SK-N-SH (cell line): Measurements from ENCODE around the gene ZNF764. TPM values are rescaled to one million over a fixed set of nuclear protein-coding genes. Genes with fewer than 3 reads are reported as not detected.

Experiments used
- CTCF ChIA-PET: fragments of 300-600, 350-600 bp; formaldehyde crosslinking; extraction: SDS; loops from one replicate; lab custom pipeline; 2021; lab: Yijun Ruan, JAX
- POLR2A ChIA-PET: fragments of 350-600 bp; sonication (Branson Sonifier 250); formaldehyde crosslinking; extraction: SDS; loops from one replicate; lab custom pipeline; 2020; ENCODE audit warnings: antibody characterized with exemption, inconsistent platforms; lab: Yijun Ruan, JAX
- DNase-seq: peaks from one replicate; pipeline ENCODE4 v3.0.0; 2012
- H2AFZ ChIP-seq: fragments of 200-600 bp; sonication (generic); 2 replicates; pipeline ENCODE4 v1.8.1; 2016; ENCODE audit warnings: antibody characterized with exemption, mild to moderate bottlenecking, low read depth
- H3F3A ChIP-seq: fragments of 200-600 bp; sonication (generic); replicated peaks from 2 replicates; pipeline ENCODE3; 2016; ENCODE audit warnings: antibody characterized with exemption, mild to moderate bottlenecking; ENCODE audit not compliant: insufficient read depth
- H3K27ac ChIP-seq, 2 experiments: fragments of 200-500 bp in 1 of 2; fragments of 200-600 bp in 1 of 2; sonication (Bioruptor generic) in 1 of 2; sonication (generic), shearing (Covaris generic) in 1 of 2; 2 replicates each; pipeline versions ENCODE4 v1.5.1 to v1.6.1; 2014 to 2016; ENCODE audit warnings: low read depth in 2 of 2, inconsistent platforms in 1 of 2, low read length in 1 of 2, mild to moderate bottlenecking in 1 of 2, mixed read lengths in 1 of 2
- H3K27me3 ChIP-seq: fragments of 200-600 bp; sonication (generic), shearing (Covaris generic); 2 replicates; pipeline ENCODE4 v1.6.1; 2016; ENCODE audit warnings: mixed run types; ENCODE audit not compliant: insufficient read depth
- H3K36me3 ChIP-seq, 2 experiments: fragments of 200-500 bp in 1 of 2; fragments of 200-600 bp in 1 of 2; sonication (Bioruptor generic) in 1 of 2; sonication (generic) in 1 of 2; replicated peaks in 1 of 2; 2 replicates each; pipeline versions ENCODE3 to v1.5.1; 2014 to 2016; ENCODE audit warnings: low read length in 1 of 2, mild to moderate bottlenecking in 1 of 2; ENCODE audit not compliant: insufficient read depth in 2 of 2, control insufficient read depth in 1 of 2
- H3K4me1 ChIP-seq, 2 experiments: fragments of 200-500 bp in 1 of 2; fragments of 200-600 bp in 1 of 2; sonication (Bioruptor generic) in 1 of 2; sonication (generic), shearing (Covaris generic) in 1 of 2; 2 replicates each; pipeline versions ENCODE4 v1.5.1 to v1.6.1; 2014 to 2016; ENCODE audit warnings: low read depth in 1 of 2, low read length in 1 of 2, mixed run types in 1 of 2; ENCODE audit not compliant: insufficient read depth in 2 of 2, control insufficient read depth in 1 of 2
- H3K4me2 ChIP-seq: fragments of 200-600 bp; sonication (generic), shearing (Covaris generic); 2 replicates; pipeline ENCODE4 v1.6.1; 2017; ENCODE audit warnings: mixed run types
- H3K4me3 ChIP-seq, 2 experiments: fragments of 200-500 bp in 1 of 2; fragments of 200-600 bp in 1 of 2; sonication (Bioruptor generic) in 1 of 2; sonication (generic), shearing (Covaris generic) in 1 of 2; 2 replicates each; pipeline versions ENCODE4 v1.5.1 to v1.8.1; 2014 to 2016; ENCODE audit warnings: low read depth in 2 of 2, inconsistent platforms in 1 of 2, low read length in 1 of 2, mild to moderate bottlenecking in 1 of 2, mixed read lengths in 1 of 2, moderate library complexity in 1 of 2
- H3K79me2 ChIP-seq: fragments of 200-600 bp; sonication (generic); 2 replicates; pipeline ENCODE4 v1.8.1; 2017; ENCODE audit warnings: mild to moderate bottlenecking; ENCODE audit not compliant: insufficient read depth
- H3K9ac ChIP-seq: fragments of 200-600 bp; sonication (generic); 2 replicates; pipeline ENCODE4 v1.6.1; 2017; ENCODE audit warnings: mixed run types
- H3K9me2 ChIP-seq: fragments of 200-600 bp; sonication (generic); 2 replicates; pipeline ENCODE4 v1.6.1; 2017; ENCODE audit warnings: mixed run types
- H3K9me3 ChIP-seq: fragments of 200-600 bp; sonication (generic); 2 replicates; pipeline ENCODE4 v1.6.1; 2017; ENCODE audit warnings: mixed run types, mild to moderate bottlenecking, moderate library complexity
- H4K20me1 ChIP-seq: fragments of 200-600 bp; sonication (generic); 2 replicates; pipeline ENCODE4 v1.6.1; 2017; ENCODE audit warnings: mild to moderate bottlenecking, mixed run types; ENCODE audit not compliant: insufficient read depth
- ELF1 ChIP-seq: IDR thresholded peaks from 2 replicates; pipeline ENCODE4 v1.4.0; 2012
- EZH2phosphoT487 ChIP-seq: fragments of 200-600 bp; sonication (generic); IDR thresholded peaks from 2 replicates; pipeline ENCODE4 v1.6.1; 2017; ENCODE audit warnings: low read depth, mixed run types, mild to moderate bottlenecking, antibody characterized with exemption, moderate library complexity, borderline replicate concordance
- FOSL2 ChIP-seq: IDR thresholded peaks from 2 replicates; pipeline ENCODE4 v1.4.0; 2012; ENCODE audit warnings: low read depth, mild to moderate bottlenecking, moderate library complexity, borderline replicate concordance
- FOXM1 ChIP-seq: IDR thresholded peaks from 2 replicates; pipeline ENCODE4 v1.4.0; 2012; ENCODE audit warnings: low read depth, mild to moderate bottlenecking
- GABPA ChIP-seq: IDR thresholded peaks from 2 replicates; pipeline ENCODE4 v1.4.0; 2012; ENCODE audit warnings: low read depth, mild to moderate bottlenecking
- GATA2 ChIP-seq: sonication (generic); formaldehyde crosslinking; IDR thresholded peaks from 2 replicates; pipeline ENCODE4 v1.5.0; 2020; ENCODE audit warnings: mild to moderate bottlenecking, missing genetic modification reagents
- JUND ChIP-seq: IDR thresholded peaks from 2 replicates; pipeline ENCODE4 v1.4.0; 2012
- MEF2A ChIP-seq: IDR thresholded peaks from 2 replicates; pipeline ENCODE4 v1.4.0; 2012; ENCODE audit warnings: low read depth, borderline replicate concordance
- NRF1 ChIP-seq: IDR thresholded peaks from 2 replicates; pipeline ENCODE4 v1.6.1; 2012; ENCODE audit warnings: low read depth, mild to moderate bottlenecking, low read length
- POLR2AphosphoS5 ChIP-seq: IDR thresholded peaks from 2 replicates; pipeline ENCODE4 v1.6.1; 2012; ENCODE audit warnings: low read depth, low read length
- RAD21 ChIP-seq: IDR thresholded peaks from 2 replicates; pipeline ENCODE4 v1.6.1; 2012; ENCODE audit warnings: mild to moderate bottlenecking, low read length
- RFX5 ChIP-seq: IDR thresholded peaks from 2 replicates; pipeline ENCODE4 v1.6.1; 2012; ENCODE audit warnings: mild to moderate bottlenecking, improper control_type of control experiment, low read length
- RXRA ChIP-seq: IDR thresholded peaks from 2 replicates; pipeline ENCODE4 v1.4.0; 2012; ENCODE audit warnings: low read depth, mild to moderate bottlenecking, borderline replicate concordance
- SIN3A ChIP-seq: IDR thresholded peaks from 2 replicates; pipeline ENCODE4 v1.6.1; 2012; ENCODE audit warnings: low read depth, mild to moderate bottlenecking, low read length, moderate library complexity, borderline replicate concordance
- SMC3 ChIP-seq: IDR thresholded peaks from 2 replicates; pipeline ENCODE4 v1.6.1; 2012; ENCODE audit warnings: low read depth, low read length, improper control_type of control experiment
- TAF1 ChIP-seq: IDR thresholded peaks from 2 replicates; pipeline ENCODE4 v1.6.1; 2012; ENCODE audit warnings: low read depth, mild to moderate bottlenecking, low read length, moderate library complexity, borderline replicate concordance
- YY1 ChIP-seq: IDR thresholded peaks from 2 replicates; pipeline ENCODE4 v1.4.0; 2012; ENCODE audit warnings: low read depth, mild to moderate bottlenecking
- WGBS: methylation state at CpG from one replicate; pipeline ENCODE4 v1.1.6; 2017; ENCODE audit warnings: low lambda C conversion rate; 5-methylcytosine and 5-hydroxymethylcytosine counted together
- polyA plus RNA-seq, 3 experiments: library from polyadenylated mRNA; depleted of rRNA; stranded (reverse); fragments of >200 nt; gene quantifications; 2 replicates each; pipeline ENCODE4 v1.2.3, GENCODE V29; 2012
- TF ChIP-seq, protein P1 (sequence below): IDR thresholded peaks from 2 replicates; pipeline ENCODE4 v1.4.0; 2012; ENCODE audit warnings: low read depth, borderline replicate concordance
- TF ChIP-seq, protein P2 (sequence below): IDR thresholded peaks from 2 replicates; pipeline ENCODE4 v1.4.0; 2012; ENCODE audit warnings: low read depth
- TF ChIP-seq, protein P3 (sequence below): IDR thresholded peaks from 2 replicates; pipeline ENCODE4 v1.4.0; 2012; ENCODE audit warnings: low read depth, borderline replicate concordance

The ZNF764 gene
- polyA plus RNA-seq, 1 of the 3 experiments (the other 2 are of a cell fraction) = 2.8 TPM

DNA sequence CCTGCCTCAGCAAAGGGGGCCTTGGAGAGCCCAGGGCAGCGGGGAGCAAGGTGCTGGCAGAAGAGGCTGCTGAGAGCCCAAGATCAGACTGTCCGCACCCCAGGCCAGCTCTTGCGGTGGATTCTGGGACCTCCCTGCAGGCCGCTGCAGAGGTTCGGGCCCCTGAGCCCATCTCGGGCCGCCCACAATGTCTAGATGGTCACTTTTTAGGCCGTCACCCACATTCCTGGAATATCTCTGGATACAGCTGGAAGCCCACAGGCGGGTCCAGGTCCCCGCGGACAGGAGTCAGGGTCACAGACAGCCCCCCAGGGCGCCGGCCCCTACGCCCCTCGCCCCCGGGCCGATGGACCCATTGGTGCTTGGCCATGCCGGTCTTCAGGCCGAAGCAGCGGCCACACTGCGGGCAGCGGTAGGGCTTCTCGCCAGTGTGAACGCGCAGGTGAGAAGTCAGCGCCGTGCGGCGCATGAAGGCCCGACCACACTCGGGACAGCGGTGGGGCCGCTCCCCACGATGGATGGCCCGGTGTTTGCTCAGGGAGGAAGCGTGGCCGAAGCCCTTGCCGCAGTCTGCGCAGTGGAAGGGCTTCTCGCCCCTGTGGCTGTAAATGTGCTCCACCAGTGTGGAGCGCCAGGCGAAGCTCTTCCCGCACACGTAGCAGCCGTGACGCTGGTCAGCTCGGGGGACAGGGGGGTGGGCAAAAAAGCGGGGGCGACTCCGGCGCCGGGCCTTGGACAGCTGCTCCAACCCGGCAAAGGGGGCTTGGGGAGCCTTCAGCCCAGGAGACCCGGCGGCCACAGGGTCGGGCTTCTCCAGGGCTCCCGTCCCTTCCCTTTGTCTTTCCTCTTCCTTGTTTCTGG is 25.7 kb downstream of the ZNF764 start:
- H3K4me2 ChIP-seq = no peak overlapping the region
- POLR2A ChIA-PET = no interaction called here
- no peak for DNase-seq

DNA sequence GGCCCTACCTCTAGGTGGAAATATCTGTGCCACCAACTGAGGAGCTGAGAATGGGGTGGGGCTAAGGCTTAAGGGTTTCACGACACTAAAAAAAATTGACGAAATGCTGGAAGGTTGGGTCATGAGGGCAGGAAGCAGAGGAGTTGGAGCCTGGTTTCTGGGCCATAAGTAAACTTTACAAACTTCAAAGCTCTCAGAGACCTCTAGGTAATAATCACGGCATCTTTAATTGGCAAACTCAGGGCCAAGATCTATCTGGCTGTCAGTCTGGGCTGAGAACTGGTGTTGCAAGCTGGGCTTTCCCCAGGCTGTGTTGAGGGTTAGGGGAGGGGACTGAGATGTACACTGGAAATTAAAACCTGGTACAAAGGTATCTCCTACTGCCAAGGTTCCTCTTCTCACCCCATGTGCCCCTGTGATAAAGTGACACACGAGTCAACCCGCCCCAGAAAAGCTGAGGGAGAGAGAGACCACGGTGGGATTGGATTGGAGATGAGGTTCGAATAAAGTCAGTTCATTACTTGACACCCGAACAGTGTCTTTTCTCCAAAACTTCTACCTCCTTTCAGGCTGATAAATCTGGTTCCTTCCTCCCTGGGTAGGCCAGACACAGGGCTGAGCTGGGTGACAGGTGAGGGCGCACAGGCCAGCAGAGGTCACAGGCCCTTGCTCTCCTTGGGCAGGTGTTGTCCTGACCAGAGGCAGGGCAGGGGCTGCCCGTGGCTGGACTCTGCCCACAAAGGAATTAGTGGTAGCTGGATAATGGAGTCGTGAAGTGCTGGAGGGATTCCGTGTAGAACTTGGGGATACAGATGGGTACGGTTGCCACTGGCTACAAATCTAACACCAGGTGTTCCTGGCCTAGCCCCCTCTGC is 27.8 kb downstream of the ZNF764 start:
- 91% methylated on average over 13 of the region's 13 CpGs for WGBS

More for the DNA sequence above, 25.7 kb downstream of the ZNF764 start:
- Histone ChIP-seq H3F3A (peaks cover 7% of the 10 kb centered on the region), H3K4me1 (peaks cover 13 to 24% of the 10 kb centered on the region in 2 experiments), H3K79me2 (peaks cover 16% of the 10 kb centered on the region), H4K20me1 (no peaks in the 10 kb centered on the region), H2AFZ (no peak overlapping the region), H3K36me3 (peaks cover 10 to 14% of the 10 kb centered on the region in 2 experiments), H3K27ac (no peak overlapping the region), H3K9me2 (no peaks in the 10 kb centered on the region), H3K27me3 (no peaks in the 10 kb centered on the region), H3K9ac (no peak overlapping the region), H3K4me3 (no peak overlapping the region), H3K9me3 (no peaks in the 10 kb centered on the region)
- CTCF ChIA-PET = interaction anchor here (0.7 to 1.4 kb wide), 4 partner anchors 29 to 161 kb away, joined by 3 read pairs; no protein-coding TSS in a partner anchor
- TF ChIP-seq POLR2AphosphoS5 (no peak), FOSL2 (no peak), GABPA (no peak), TAF1 (no peak), SIN3A (no peak), MEF2A (no peak), SMC3 (no peak), GATA2 (no peak), YY1 (no peak), FOXM1 (no peak), RXRA (no peak)
- 99% methylated on average over 10 of the region's 57 CpGs for WGBS

More for the DNA sequence above, 27.8 kb downstream of the ZNF764 start:
- no peak overlapping the region for H2AFZ ChIP-seq
- no peak overlapping the region for H3K4me2 ChIP-seq
- H3K4me1 ChIP-seq = peaks cover 8 to 22% of the 10 kb centered on the region in 2 experiments
- DNase-seq = no peak
- TF ChIP-seq JUND = no peak
- no peak for TF ChIP-seq EZH2phosphoT487
- no peak for TF ChIP-seq RAD21
- TF ChIP-seq, protein P1, sequence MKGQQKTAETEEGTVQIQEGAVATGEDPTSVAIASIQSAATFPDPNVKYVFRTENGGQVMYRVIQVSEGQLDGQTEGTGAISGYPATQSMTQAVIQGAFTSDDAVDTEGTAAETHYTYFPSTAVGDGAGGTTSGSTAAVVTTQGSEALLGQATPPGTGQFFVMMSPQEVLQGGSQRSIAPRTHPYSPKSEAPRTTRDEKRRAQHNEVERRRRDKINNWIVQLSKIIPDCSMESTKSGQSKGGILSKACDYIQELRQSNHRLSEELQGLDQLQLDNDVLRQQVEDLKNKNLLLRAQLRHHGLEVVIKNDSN = no peak
- TF ChIP-seq NRF1 = no peak
- no peak for TF ChIP-seq GABPA
- TF ChIP-seq, protein P2, sequence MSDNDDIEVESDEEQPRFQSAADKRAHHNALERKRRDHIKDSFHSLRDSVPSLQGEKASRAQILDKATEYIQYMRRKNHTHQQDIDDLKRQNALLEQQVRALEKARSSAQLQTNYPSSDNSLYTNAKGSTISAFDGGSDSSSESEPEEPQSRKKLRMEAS = no peak
- TF ChIP-seq MEF2A = no peak
- TF ChIP-seq RFX5 = no peak
- no peak for TF ChIP-seq FOXM1
- TF ChIP-seq, protein P3, sequence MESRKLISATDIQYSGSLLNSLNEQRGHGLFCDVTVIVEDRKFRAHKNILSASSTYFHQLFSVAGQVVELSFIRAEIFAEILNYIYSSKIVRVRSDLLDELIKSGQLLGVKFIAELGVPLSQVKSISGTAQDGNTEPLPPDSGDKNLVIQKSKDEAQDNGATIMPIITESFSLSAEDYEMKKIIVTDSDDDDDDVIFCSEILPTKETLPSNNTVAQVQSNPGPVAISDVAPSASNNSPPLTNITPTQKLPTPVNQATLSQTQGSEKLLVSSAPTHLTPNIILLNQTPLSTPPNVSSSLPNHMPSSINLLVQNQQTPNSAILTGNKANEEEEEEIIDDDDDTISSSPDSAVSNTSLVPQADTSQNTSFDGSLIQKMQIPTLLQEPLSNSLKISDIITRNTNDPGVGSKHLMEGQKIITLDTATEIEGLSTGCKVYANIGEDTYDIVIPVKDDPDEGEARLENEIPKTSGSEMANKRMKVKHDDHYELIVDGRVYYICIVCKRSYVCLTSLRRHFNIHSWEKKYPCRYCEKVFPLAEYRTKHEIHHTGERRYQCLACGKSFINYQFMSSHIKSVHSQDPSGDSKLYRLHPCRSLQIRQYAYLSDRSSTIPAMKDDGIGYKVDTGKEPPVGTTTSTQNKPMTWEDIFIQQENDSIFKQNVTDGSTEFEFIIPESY = no peak
- TF ChIP-seq POLR2AphosphoS5 = no peak
- TF ChIP-seq ELF1 = no peak
- no peak for TF ChIP-seq SIN3A
- peaks cover 4% of the 10 kb centered on the region for H3F3A ChIP-seq
- no peaks in the 10 kb centered on the region for H4K20me1 ChIP-seq
- H3K27ac ChIP-seq = no peak overlapping the region
- H3K4me3 ChIP-seq = no peak overlapping the region
- H3K9me2 ChIP-seq = no peaks in the 10 kb centered on the region
- H3K9ac ChIP-seq = no peak overlapping the region
- H3K9me3 ChIP-seq = no peaks in the 10 kb centered on the region
- ChIA-PET CTCF (interaction anchor here (0.6 to 2.5 kb wide), 3 partner anchors 20 to 100 kb away, joined by 4 to 15 read pairs (median 9); partner anchors contain the start of gene DCTPP1), POLR2A (interaction anchor here (0.5 to 1.1 kb wide), 2 partner anchors 72 to 100 kb away, joined by 3 read pairs; partner anchors contain the start of gene DCTPP1)
- H3K27me3 ChIP-seq = no peaks in the 10 kb centered on the region
- H3K36me3 ChIP-seq = peaks cover 10 to 14% of the 10 kb centered on the region in 2 experiments
- H3K79me2 ChIP-seq = peaks cover 14% of the 10 kb centered on the region
